ENCODE measurements around the gene CDKN1B.
A peak's percentile ranks its signal among the peaks of the same experiment; 100 is the strongest.

The CDKN1B gene

GRCh38 chr12:12716151-12716792 is 896 bp upstream of the CDKN1B start:
- peak overlapping the region; percentile 85 for H3K4me3 Mint-ChIP-seq
- H3K4me1 Mint-ChIP-seq (ENCODE audit: low read depth): peaks cover 67% of the 10 kb centered on the region
- H3K27me3 Mint-ChIP-seq: no peaks in the 10 kb centered on the region
- H3K27ac Mint-ChIP-seq: peak overlapping the region; percentile 88
- peaks cover 32% of the 10 kb centered on the region for H3K36me3 Mint-ChIP-seq (ENCODE audit: low read depth)
- H3K9me3 Mint-ChIP-seq: no peaks in the 10 kb centered on the region

GRCh38 chr12:12717586-12718380 is 615 bp downstream of the CDKN1B start:
- Mint-ChIP-seq H3K4me3 (peak overlapping the region; percentile 98), H3K36me3 (ENCODE audit: low read depth) (peaks cover 44% of the 10 kb centered on the region), H3K4me1 (ENCODE audit: low read depth) (peaks cover 70% of the 10 kb centered on the region), H3K27ac (peak overlapping the region; percentile 94), H3K27me3 (no peaks in the 10 kb centered on the region), H3K9me3 (no peaks in the 10 kb centered on the region)

GRCh38 chr12:12718381-12718759 is 1.2 kb downstream of the CDKN1B start:
- Mint-ChIP-seq H3K9me3 (no peaks in the 10 kb centered on the region), H3K4me3 (peak overlapping the region; percentile 98), H3K36me3 (ENCODE audit: low read depth) (peaks cover 50% of the 10 kb centered on the region), H3K4me1 (ENCODE audit: low read depth) (peaks cover 71% of the 10 kb centered on the region), H3K27ac (peak overlapping the region; percentile 94), H3K27me3 (no peaks in the 10 kb centered on the region)

- Mint-ChIP-seq H3K27me3 (no peaks in the 10 kb centered on the region), H3K4me3 (peak overlapping the region; percentile 98), H3K36me3 (ENCODE audit: low read depth) (peaks cover 50% of the 10 kb centered on the region), H3K9me3 (no peaks in the 10 kb centered on the region), H3K27ac (peak overlapping the region; percentile 94), H3K4me1 (ENCODE audit: low read depth) (peaks cover 66% of the 10 kb centered on the region)
Observed at GRCh38 chr12:12718853-12719252, 1.7 kb downstream of the CDKN1B start.

- H3K36me3 Mint-ChIP-seq (ENCODE audit: low read depth): peaks cover 50% of the 10 kb centered on the region
- H3K27me3 Mint-ChIP-seq: no peaks in the 10 kb centered on the region
- peak overlapping the region; percentile 94 for H3K27ac Mint-ChIP-seq
- peak overlapping the region; percentile 98 for H3K4me3 Mint-ChIP-seq
- H3K9me3 Mint-ChIP-seq: no peaks in the 10 kb centered on the region
- H3K4me1 Mint-ChIP-seq (ENCODE audit: low read depth): peaks cover 60% of the 10 kb centered on the region
Observed at GRCh38 chr12:12719496-12719895, 2.3 kb downstream of the CDKN1B start.

- no peaks in the 10 kb centered on the region for H3K27me3 Mint-ChIP-seq
- peak overlapping the region; percentile 95 for H3K27ac Mint-ChIP-seq
- H3K36me3 Mint-ChIP-seq (ENCODE audit: low read depth): peaks cover 50% of the 10 kb centered on the region
- H3K4me1 Mint-ChIP-seq (ENCODE audit: low read depth): peaks cover 54% of the 10 kb centered on the region
- H3K9me3 Mint-ChIP-seq: no peaks in the 10 kb centered on the region
- peak overlapping the region; percentile 98 for H3K4me3 Mint-ChIP-seq
Observed at GRCh38 chr12:12720052-12720451, 2.9 kb downstream of the CDKN1B start.

- H3K4me3 Mint-ChIP-seq: peak overlapping the region; percentile 98
- H3K27ac Mint-ChIP-seq: peak overlapping the region; percentile 95
- peaks cover 2% of the 10 kb centered on the region for H3K27me3 Mint-ChIP-seq
- H3K36me3 Mint-ChIP-seq (ENCODE audit: low read depth): peaks cover 56% of the 10 kb centered on the region
- H3K4me1 Mint-ChIP-seq (ENCODE audit: low read depth): peaks cover 52% of the 10 kb centered on the region
- no peaks in the 10 kb centered on the region for H3K9me3 Mint-ChIP-seq
Observed at GRCh38 chr12:12720672-12721161, 3.5 kb downstream of the CDKN1B start.

- H3K27me3 Mint-ChIP-seq: peaks cover 4% of the 10 kb centered on the region
- H3K36me3 Mint-ChIP-seq (ENCODE audit: low read depth): peaks cover 59% of the 10 kb centered on the region
- H3K4me3 Mint-ChIP-seq: peak overlapping the region; percentile 98
- peaks cover 49% of the 10 kb centered on the region for H3K4me1 Mint-ChIP-seq (ENCODE audit: low read depth)
- H3K27ac Mint-ChIP-seq: peak overlapping the region; percentile 95
- no peaks in the 10 kb centered on the region for H3K9me3 Mint-ChIP-seq
Observed at GRCh38 chr12:12721176-12721751, 4.1 kb downstream of the CDKN1B start.

- H3K9me3 Mint-ChIP-seq: no peaks in the 10 kb centered on the region
- H3K36me3 Mint-ChIP-seq (ENCODE audit: low read depth): peaks cover 64% of the 10 kb centered on the region
- peaks cover 53% of the 10 kb centered on the region for H3K4me1 Mint-ChIP-seq (ENCODE audit: low read depth)
- peak overlapping the region; percentile 98 for H3K4me3 Mint-ChIP-seq
- peak overlapping the region; percentile 96 for H3K27ac Mint-ChIP-seq
- H3K27me3 Mint-ChIP-seq: peaks cover 4% of the 10 kb centered on the region
Observed at GRCh38 chr12:12721814-12722434, 4.8 kb downstream of the CDKN1B start.

GRCh38 chr12:12722435-12723148 is 5.4 kb downstream of the CDKN1B start:
- peak overlapping the region; percentile 96 for H3K27ac Mint-ChIP-seq
- H3K4me1 Mint-ChIP-seq (ENCODE audit: low read depth): peaks cover 57% of the 10 kb centered on the region
- no peaks in the 10 kb centered on the region for H3K9me3 Mint-ChIP-seq
- peak overlapping the region; percentile 98 for H3K4me3 Mint-ChIP-seq
- peaks cover 64% of the 10 kb centered on the region for H3K36me3 Mint-ChIP-seq (ENCODE audit: low read depth)
- peaks cover 4% of the 10 kb centered on the region for H3K27me3 Mint-ChIP-seq

GRCh38 chr12:12723149-12723680 is 6.0 kb downstream of the CDKN1B start:
- Mint-ChIP-seq H3K27me3 (peaks cover 4% of the 10 kb centered on the region), H3K9me3 (no peaks in the 10 kb centered on the region), H3K4me1 (ENCODE audit: low read depth) (peaks cover 64% of the 10 kb centered on the region), H3K36me3 (ENCODE audit: low read depth) (peaks cover 65% of the 10 kb centered on the region), H3K27ac (peak overlapping the region; percentile 96), H3K4me3 (peak overlapping the region; percentile 98)

GRCh38 chr12:12723681-12724420 is 6.7 kb downstream of the CDKN1B start:
- H3K27ac Mint-ChIP-seq: peak overlapping the region; percentile 96
- no peaks in the 10 kb centered on the region for H3K9me3 Mint-ChIP-seq
- H3K4me1 Mint-ChIP-seq (ENCODE audit: low read depth): peaks cover 70% of the 10 kb centered on the region
- peak overlapping the region; percentile 98 for H3K4me3 Mint-ChIP-seq
- peaks cover 65% of the 10 kb centered on the region for H3K36me3 Mint-ChIP-seq (ENCODE audit: low read depth)
- peaks cover 4% of the 10 kb centered on the region for H3K27me3 Mint-ChIP-seq

GRCh38 chr12:12724421-12725085 is 7.4 kb downstream of the CDKN1B start:
- Mint-ChIP-seq H3K4me1 (ENCODE audit: low read depth) (peaks cover 70% of the 10 kb centered on the region), H3K9me3 (no peaks in the 10 kb centered on the region), H3K4me3 (peak overlapping the region; percentile 94), H3K36me3 (ENCODE audit: low read depth) (peaks cover 61% of the 10 kb centered on the region), H3K27me3 (peaks cover 4% of the 10 kb centered on the region), H3K27ac (peak overlapping the region; percentile 97)

All from stimulated activated naive CD8-positive, alpha-beta T cell treated with anti-CD3 and anti-CD28 coated beads, Interleukin-15, Interleukin-2, amounts not matched to agents 100 ng/mL and 50 ng/mL, for 24 hours (primary cell).